Small intestine (tissue), 7 donors: ENCODE results near the gene TBC1D17. TPM values are rescaled to one million over a fixed set of nuclear protein-coding genes. Genes with fewer than 3 reads are reported as not detected.

ENCODE experiments used
- DNase-seq, 2 donors: peaks; one replicate each; pipeline versions ENCODE4 v3.0.0 to v3.0.0-alpha.2; 2013
- FAIRE-seq: peaks from 2 replicates; lab custom pipeline; 2012; peaks lifted over from hg19 to GRCh38; lab: Jason Lieb, UNC
- H3K27ac ChIP-seq, 3 donors: one replicate each; pipeline ENCODE4 v1.5.1; 2013; ENCODE audit warnings: low read length in 2 of 3, mild to moderate bottlenecking in 2 of 3, control low read depth in 1 of 3, inconsistent platforms in 1 of 3, low read depth in 1 of 3, moderate library complexity in 1 of 3
- H3K27me3 ChIP-seq, 3 donors: one replicate each; pipeline ENCODE4 v1.6.1; 2013; ENCODE audit warnings: low read length in 3 of 3, inconsistent platforms in 1 of 3; ENCODE audit not compliant: control insufficient read depth in 3 of 3, insufficient read depth in 3 of 3
- H3K36me3 ChIP-seq, 3 donors: one replicate each; pipeline ENCODE4 v1.6.1; 2013; ENCODE audit warnings: low read length in 3 of 3, inconsistent platforms in 1 of 3, low read depth in 1 of 3, mild to moderate bottlenecking in 1 of 3, moderate library complexity in 1 of 3; ENCODE audit not compliant: control insufficient read depth in 3 of 3, insufficient read depth in 2 of 3
- H3K4me1 ChIP-seq, 3 donors: one replicate each; pipeline ENCODE4 v1.6.1; 2013; ENCODE audit warnings: low read length in 2 of 3, inconsistent platforms in 1 of 3, low read depth in 1 of 3, mild to moderate bottlenecking in 1 of 3, moderate library complexity in 1 of 3; ENCODE audit not compliant: control insufficient read depth in 3 of 3, insufficient read depth in 2 of 3
- H3K4me3 ChIP-seq, 3 donors: one replicate each; pipeline ENCODE4 v1.5.1; 2013; ENCODE audit warnings: low read length in 3 of 3, control low read depth in 1 of 3, inconsistent platforms in 1 of 3, low read depth in 1 of 3, mild to moderate bottlenecking in 1 of 3, moderate library complexity in 1 of 3
- H3K9me3 ChIP-seq, 2 donors: one replicate each; pipeline ENCODE4 v1.6.1; 2013; ENCODE audit warnings: low read depth in 1 of 2, low read length in 1 of 2; ENCODE audit not compliant: control insufficient read depth in 2 of 2, insufficient read depth in 1 of 2
- WGBS, 3 donors: extraction: QIAGEN DNeasy Blood & Tissue Kit; methylation state at CpG; one replicate each; pipeline ENCODE4 v1.1.7; 2013; 5-methylcytosine and 5-hydroxymethylcytosine counted together
- polyA plus RNA-seq, 4 donors: library from polyadenylated mRNA; stranded (reverse) in 3 of 4; unstranded in 1 of 4; fragments of 200-250 nt in 3 of 4; fragments of 120-200 nt in 1 of 4; gene quantifications; one replicate each; pipeline versions ENCODE4 v1.2.1 to v1.2.3, GENCODE V29; 2013
- donor health status: healthy with polysubstance abuse.
- donor health status: control.
- donor health status: control.
- donor health status: Bipolar disorder and iron deficiency.
- donor health status: healthy.

Gene TBC1D17
- polyA plus RNA-seq, 4 donors: 23.6 to 52.6 (median 36.4) TPM

DNA sequence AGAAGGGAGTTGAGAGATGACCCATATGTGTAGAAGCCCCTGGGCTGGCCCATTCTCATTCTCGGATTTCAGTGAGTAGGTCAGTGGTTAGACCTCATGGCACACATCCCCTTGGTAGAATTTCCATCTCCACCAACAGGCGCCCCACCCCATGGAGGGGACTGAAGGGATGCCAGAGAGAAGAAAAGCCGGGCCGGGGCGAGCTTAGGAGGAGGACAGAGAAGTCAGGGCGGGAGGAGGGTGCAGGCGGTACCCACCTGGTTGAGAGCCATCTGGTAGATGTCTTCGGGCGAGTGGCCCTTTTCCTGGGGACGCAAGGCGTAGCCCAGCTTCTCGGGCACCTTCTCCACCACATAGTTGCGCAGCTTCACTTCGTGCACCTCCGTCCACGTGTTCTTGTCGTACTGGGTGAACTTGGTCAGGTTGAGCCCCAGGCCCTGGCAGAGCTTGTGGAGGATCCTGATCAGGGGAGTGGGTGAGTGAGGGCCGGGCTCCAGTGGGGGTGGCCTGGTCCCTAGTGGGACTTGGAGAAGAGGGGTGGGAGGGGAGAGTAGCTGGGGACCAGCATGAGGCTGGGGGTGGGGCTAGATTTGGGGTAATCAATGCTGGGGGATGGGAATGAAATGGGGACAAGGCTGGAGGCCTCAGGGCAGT, 16.6 kb downstream of the TBC1D17 start:
- DNase-seq: no peak
- Histone ChIP-seq H3K36me3 (peaks cover 0 to 4% (median 0%) of the 10 kb centered on the region in 3 donors), H3K27me3 (peaks cover 0 to 18% (median 0%) of the 10 kb centered on the region in 3 donors), H3K27ac (no peak overlapping the region), H3K4me3 (no peak overlapping the region), H3K4me1 (peaks cover 0 to 10% (median 2%) of the 10 kb centered on the region in 3 donors), H3K9me3 (peaks cover 0 to 6% of the 10 kb centered on the region in 2 donors)
- WGBS, 3 donors: 88 to 91% (median 89%) methylated on average over 18 of the region's 18 CpGs
- FAIRE-seq: no peak

GRCh38 chr19:49894879-49895565, 17.5 kb downstream of the TBC1D17 start:
- Histone ChIP-seq H3K36me3 (no peaks in the 10 kb centered on the region), H3K4me1 (peaks cover 0 to 7% (median 0%) of the 10 kb centered on the region in 3 donors), H3K27ac (peak overlapping the region in 1 of 3 donors; percentile 14), H3K9me3 (no peaks in the 10 kb centered on the region), H3K4me3 (no peak overlapping the region), H3K27me3 (peaks cover 0 to 18% (median 0%) of the 10 kb centered on the region in 3 donors)
- FAIRE-seq (no peak), DNase-seq (no peak)
- 64 to 76% (median 73%) methylated on average over 13 to 17 of the region's 17 CpGs for WGBS, 3 donors

GRCh38 chr19:49895566-49896297, 18.2 kb downstream of the TBC1D17 start:
- H3K36me3 ChIP-seq: no peaks in the 10 kb centered on the region
- DNase-seq (no peak), FAIRE-seq (no peak)
- WGBS, 3 donors: 61 to 68% (median 65%) methylated on average over 16 to 17 of the region's 17 CpGs
- H3K4me1 ChIP-seq: peaks cover 0 to 4% (median 0%) of the 10 kb centered on the region in 3 donors
- H3K27me3 ChIP-seq: peaks cover 0 to 16% (median 0%) of the 10 kb centered on the region in 3 donors
- no peak overlapping the region for H3K27ac ChIP-seq
- H3K9me3 ChIP-seq: no peaks in the 10 kb centered on the region
- H3K4me3 ChIP-seq: no peak overlapping the region

DNA sequence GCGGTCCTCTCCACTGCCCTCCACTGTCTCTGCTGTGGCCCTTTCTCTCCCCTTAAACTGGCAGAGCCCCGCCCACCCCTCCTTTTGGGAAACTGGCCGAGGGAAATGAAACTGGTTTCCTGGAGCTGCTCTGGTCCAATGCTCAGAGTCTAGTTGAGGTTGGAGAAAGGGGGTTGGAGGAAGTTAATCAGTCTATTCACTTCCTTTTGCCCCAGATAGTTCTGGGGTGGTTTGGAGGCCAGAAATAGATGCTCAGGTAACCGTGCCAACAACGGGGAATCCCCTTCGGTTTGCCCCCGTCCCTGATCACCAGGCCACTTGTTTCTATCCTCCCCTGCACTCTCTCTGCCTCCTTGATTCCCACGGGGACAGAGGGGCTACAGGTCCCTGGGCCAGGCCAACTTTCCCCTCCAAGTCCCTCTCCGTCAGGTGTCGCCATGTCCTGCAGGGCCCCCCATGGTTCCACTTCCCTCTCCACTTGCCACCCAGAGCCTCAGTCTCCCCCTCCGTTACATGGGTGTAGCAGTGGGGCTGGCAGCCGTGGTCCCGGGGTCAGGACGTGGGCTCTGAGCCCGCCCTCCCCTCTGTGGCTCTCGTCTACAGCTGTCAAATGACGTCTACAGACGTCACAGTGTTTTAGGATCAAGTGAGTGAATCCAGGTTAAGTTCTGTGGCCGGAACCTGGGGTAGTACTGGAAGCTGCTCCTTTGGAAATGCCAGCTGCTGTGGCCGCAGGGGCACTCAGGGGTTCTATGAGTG, 19.5 kb downstream of the TBC1D17 start, which contains the start of gene IL4I1:
Gene IL4I1, minus strand, starts transcription at position 25 of the 759 bp plus-strand sequence. CDS start 727 bp downstream, outside the sequence.
- Histone ChIP-seq H3K27me3 (peaks cover 0 to 6% (median 0%) of the 10 kb centered on the region in 3 donors), H3K4me1 (peaks cover 0 to 4% (median 0%) of the 10 kb centered on the region in 3 donors), H3K27ac (peak within 1 kb of the TSS in 1 of 3 donors; percentile 80), H3K4me3 (no peak within 1 kb of the TSS), H3K9me3 (no peaks in the 10 kb centered on the region), H3K36me3 (no peaks in the 10 kb centered on the region)
- DNase-seq: peak in 1 of 2 donors; percentile 28
- FAIRE-seq: no peak
- WGBS, 3 donors: 27 to 41% (median 28%) methylated on average over 19 to 20 of the region's 20 CpGs

- H3K27ac ChIP-seq: no peak overlapping the region
- no peaks in the 10 kb centered on the region for H3K4me1 ChIP-seq
- 46 to 54% (median 50%) methylated on average over 6 of the region's 6 CpGs for WGBS, 3 donors
- FAIRE-seq (no peak), DNase-seq (no peak)
- H3K9me3 ChIP-seq: no peaks in the 10 kb centered on the region
- H3K36me3 ChIP-seq: peaks cover 4 to 32% (median 6%) of the 10 kb centered on the region in 3 donors
- no peak overlapping the region for H3K4me3 ChIP-seq
- no peaks in the 10 kb centered on the region for H3K27me3 ChIP-seq
Measured at GRCh38 chr19:49904136-49904535, 26.6 kb downstream of the TBC1D17 start.

DNA sequence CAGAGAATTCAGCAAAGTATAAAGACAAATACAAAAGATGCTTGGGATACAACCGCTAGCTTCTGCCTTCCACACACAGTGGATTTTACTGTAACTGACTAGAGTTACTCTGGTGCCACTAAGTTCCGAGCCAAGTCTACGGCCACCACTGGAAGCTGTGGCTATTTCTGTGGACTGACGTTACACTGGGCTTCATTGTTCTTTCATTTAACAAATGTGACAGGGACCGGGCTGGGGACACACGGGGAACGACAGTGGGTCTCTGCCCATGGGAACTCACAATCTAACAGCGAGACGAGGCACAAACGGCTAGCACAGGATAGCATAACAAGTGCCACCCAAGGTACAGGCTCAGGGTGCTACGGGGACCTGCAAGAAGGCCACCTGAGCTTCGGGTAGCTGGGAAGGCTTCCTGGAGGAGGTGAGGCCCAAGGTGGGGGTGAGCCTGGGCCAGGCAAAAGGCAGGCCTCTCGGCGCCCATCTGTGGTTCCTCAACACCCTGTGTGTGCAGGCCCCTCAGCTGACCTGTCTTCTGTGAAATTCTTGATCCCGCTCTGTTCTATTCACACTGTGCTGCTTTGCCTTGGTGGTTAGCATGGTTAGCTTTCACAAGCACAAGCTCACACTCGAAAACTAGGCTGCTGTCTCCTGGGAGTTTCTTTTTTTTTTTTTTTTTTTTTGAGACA, 29.5 kb downstream of the TBC1D17 start:
- peaks cover 4 to 55% (median 6%) of the 10 kb centered on the region in 3 donors for H3K36me3 ChIP-seq
- no peak for FAIRE-seq
- 89 to 93% (median 90%) methylated on average over 16 of the region's 16 CpGs for WGBS, 3 donors

GRCh38 chr19:49907745-49908446, 30.4 kb downstream of the TBC1D17 start:
- Histone ChIP-seq H3K4me3 (no peak overlapping the region), H3K9me3 (no peaks in the 10 kb centered on the region), H3K27me3 (no peaks in the 10 kb centered on the region), H3K36me3 (peaks cover 6 to 61% (median 6%) of the 10 kb centered on the region in 3 donors), H3K27ac (no peak overlapping the region), H3K4me1 (no peaks in the 10 kb centered on the region)
- no peak for DNase-seq
- no peak for FAIRE-seq
- WGBS, 3 donors: 92 to 94% (median 93%) methylated on average over 23 of the region's 23 CpGs

More for the DNA sequence above, 29.5 kb downstream of the TBC1D17 start:
- no peaks in the 10 kb centered on the region for H3K9me3 ChIP-seq
- H3K27ac ChIP-seq: no peak overlapping the region
- no peak for DNase-seq
- H3K4me1 ChIP-seq: no peaks in the 10 kb centered on the region
- no peak overlapping the region for H3K4me3 ChIP-seq
- H3K27me3 ChIP-seq: no peaks in the 10 kb centered on the region
